ENCODE data around the gene ERG.

Gene ERG

GRCh38 chr21:38359090-38359489 lies 139.2 kb downstream of the ERG start:
- DNase-seq (ENCODE audit: low read depth), result no peak
- H3K4me3 ChIP-seq (ENCODE audit: low read length), result no peak overlapping the region
- TF ChIP-seq CTCF (conservative IDR thresholded peaks at IDR 0.05; ENCODE audit: low read depth, low read length), result no peak

- no peak for DNase-seq (ENCODE audit: low read depth)
- no peak for TF ChIP-seq CTCF (conservative IDR thresholded peaks at IDR 0.05; ENCODE audit: low read depth, low read length)
- no peak overlapping the region for H3K4me3 ChIP-seq (ENCODE audit: low read length)
Observed at GRCh38 chr21:38358666-38359065, 139.6 kb downstream of the ERG start.

- TF ChIP-seq CTCF (conservative IDR thresholded peaks at IDR 0.05; ENCODE audit: low read depth, low read length), result no peak
- DNase-seq (ENCODE audit: low read depth), result no peak
- H3K4me3 ChIP-seq (ENCODE audit: low read length), result no peak overlapping the region
Observed at GRCh38 chr21:38358098-38358497, 140.2 kb downstream of the ERG start.

- TF ChIP-seq CTCF (conservative IDR thresholded peaks at IDR 0.05; ENCODE audit: low read depth, low read length), result no peak
- H3K4me3 ChIP-seq (ENCODE audit: low read length), result no peak overlapping the region
- DNase-seq (ENCODE audit: low read depth), result no peak
Observed at GRCh38 chr21:38356883-38357625, 141.2 kb downstream of the ERG start.

- peak; percentile 99 for TF ChIP-seq CTCF (conservative IDR thresholded peaks at IDR 0.05; ENCODE audit: low read depth, low read length)
- H3K4me3 ChIP-seq (ENCODE audit: low read length), result no peak overlapping the region
- no peak for DNase-seq (ENCODE audit: low read depth)
Observed at GRCh38 chr21:38355992-38356781, 142.1 kb downstream of the ERG start.

GRCh38 chr21:38355353-38355752 lies 142.9 kb downstream of the ERG start:
- TF ChIP-seq CTCF (conservative IDR thresholded peaks at IDR 0.05; ENCODE audit: low read depth, low read length), result no peak
- no peak for DNase-seq (ENCODE audit: low read depth)
- H3K4me3 ChIP-seq (ENCODE audit: low read length), result no peak overlapping the region

GRCh38 chr21:38354746-38355145 lies 143.5 kb downstream of the ERG start:
- no peak for DNase-seq (ENCODE audit: low read depth)
- TF ChIP-seq CTCF (conservative IDR thresholded peaks at IDR 0.05; ENCODE audit: low read depth, low read length), result no peak
- H3K4me3 ChIP-seq (ENCODE audit: low read length), result no peak overlapping the region

All from retinal pigment epithelial cell (primary cell).